H1 (cell line): ENCODE results near the gene CAST. TPM values are rescaled to one million over a fixed set of nuclear protein-coding genes. Genes with fewer than 3 reads are reported as not detected.

Experiments used
- CHD1 ChIP-seq: IDR thresholded peaks from 2 replicates; pipeline ENCODE4 v1.6.1; 2012; ENCODE audit warnings: low read depth, low read length, improper control_type of control experiment
- CHD2 ChIP-seq: IDR thresholded peaks from 2 replicates; pipeline ENCODE4 v1.6.1; 2012; ENCODE audit warnings: low read length, improper control_type of control experiment
- FOSL1 ChIP-seq: IDR thresholded peaks from 2 replicates; pipeline ENCODE4 v1.6.1; 2011; ENCODE audit warnings: mild to moderate bottlenecking, low read depth, low read length, moderate library complexity; ENCODE audit not compliant: insufficient read depth
- POU5F1 ChIP-seq: IDR thresholded peaks from 2 replicates; pipeline ENCODE4 v1.6.1; 2011; ENCODE audit warnings: low read depth, mild to moderate bottlenecking, low read length, moderate library complexity
- ZNF274 ChIP-seq: IDR thresholded peaks from 2 replicates; pipeline ENCODE4 v1.7.0; 2012; ENCODE audit warnings: low read length, borderline replicate concordance; ENCODE audit errors: extremely low read depth
- polyA plus RNA-seq, 7 experiments: library from polyadenylated mRNA; depleted of rRNA in 3 of 7; stranded (reverse) in 5 of 7; unstranded in 2 of 7; fragments of >200 nt in 5 of 7; fragments of 200-250 nt in 2 of 7; gene quantifications; 1 replicate in 5 of 7; 2 replicates in 1 of 7; 4 replicates in 1 of 7; pipeline versions ENCODE4 v1.2.1 to v1.2.3, GENCODE V29; 2011 to 2013; ENCODE audit warnings: missing spikeins in 2 of 7, mixed read lengths in 2 of 7
- total RNA-seq: library from RNA; stranded (reverse); fragmentation: NEBNext Ultra II Directional; extraction: Animal tissue kit (Norgen Biotek cat#: 25700); gene quantifications from 2 replicates; pipeline ENCODE4 v1.2.1, GENCODE V29; 2021

CAST gene
- total and polyA plus RNA-seq, 2 of the 8 experiments (the other 6 are each of a cell fraction or from before 2014, with no cell fraction given): 9.0 to 48.2 TPM

- TF ChIP-seq ZNF274 (no peak), CHD1 (no peak), CHD2 (no peak), POU5F1 (no peak), FOSL1 (no peak)
- TF ChIP-seq, all 59 proteins: peak for 0
These were observed 24.9 kb downstream of the CAST start (continued) for GRCh38 chr5:96687080-96687479.
